Activated CD8-positive, alpha-beta memory T cell treated with anti-CD3 and anti-CD28 coated beads, Interleukin-2, amount 50 U/mL, for 48 hours (primary cell): Measurements from ENCODE around the gene MEGF11.

Experiments
- DNase-seq: peaks from one replicate; pipeline ENCODE4 v3.0.0-alpha.2; 2020

The MEGF11 gene

DNA sequence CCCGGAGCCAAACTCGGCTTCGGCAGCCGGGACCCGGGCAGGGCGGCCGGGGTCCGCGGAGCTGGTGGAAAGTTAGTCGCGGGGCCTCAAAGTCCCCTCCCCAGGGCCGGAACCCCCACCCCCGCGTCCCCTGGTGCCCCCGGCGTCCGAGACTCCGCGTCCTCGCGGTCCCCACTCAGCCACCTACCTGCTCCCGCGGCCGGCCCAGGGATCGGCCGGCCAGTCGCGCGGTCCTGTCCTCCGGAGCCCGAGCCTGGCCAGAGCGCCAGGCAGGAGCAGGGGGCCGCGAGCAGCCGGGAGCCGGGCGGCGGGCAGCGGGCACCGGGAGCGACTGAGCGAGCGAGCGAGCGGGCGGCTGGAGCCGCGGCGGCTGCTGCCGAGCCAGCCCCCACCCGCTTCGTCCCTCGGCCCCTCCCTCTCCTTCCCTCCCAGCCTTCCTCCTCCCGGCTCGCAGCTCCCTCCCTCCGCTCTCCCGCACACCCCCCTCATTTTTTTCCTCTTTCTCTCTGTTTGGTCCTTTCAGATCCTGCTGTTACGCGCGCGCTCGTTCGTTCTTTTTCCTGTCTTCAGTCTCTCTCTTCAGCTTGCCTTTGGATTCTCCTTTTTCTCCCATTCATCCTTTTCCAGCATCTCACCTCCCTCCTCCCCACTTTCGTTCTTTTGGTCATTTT lies at the start of gene MEGF11:
MEGF11 (minus strand) TSS at position 333 of the 671 bp plus-strand sequence. CDS start 125,347 bp downstream, outside the sequence.
- DNase-seq: no peak

DNA sequence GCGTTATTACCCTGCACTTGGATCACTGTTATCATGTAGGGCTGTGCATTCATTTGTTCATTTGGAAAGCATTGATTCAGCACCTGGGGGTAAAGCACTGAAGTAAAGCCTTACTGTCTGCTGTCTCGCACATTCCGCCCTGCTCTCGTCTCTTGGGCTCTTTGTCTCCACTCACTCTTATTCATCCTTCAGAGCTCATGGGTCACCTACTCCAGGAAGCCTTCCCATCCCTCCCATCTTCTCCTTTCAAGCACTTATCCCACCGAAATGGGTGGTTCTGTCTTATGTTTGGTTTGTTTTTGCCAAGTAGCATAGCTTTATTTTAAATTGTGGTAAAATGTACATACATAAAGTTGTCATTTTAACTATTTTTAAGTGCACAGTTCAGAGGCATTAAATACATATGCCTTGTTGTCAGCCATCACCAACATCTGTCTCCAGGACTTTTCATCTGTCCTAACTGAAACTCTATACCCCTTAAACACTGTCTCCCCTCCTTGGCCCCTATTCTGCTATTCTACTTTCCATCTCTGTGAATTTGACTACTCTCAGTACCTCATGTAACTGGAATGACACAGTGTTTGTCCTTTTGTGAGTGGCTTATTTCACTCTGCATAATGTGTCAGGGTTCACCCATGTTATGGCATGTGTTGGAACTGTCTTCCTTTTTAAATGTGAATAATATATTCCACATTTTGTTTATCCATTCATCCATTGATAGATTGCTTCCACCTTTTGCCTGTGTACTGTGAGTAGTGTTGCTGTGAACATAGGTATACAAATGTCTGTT lies 49.1 kb upstream of the MEGF11 start:
- DNase-seq: no peak

DNA sequence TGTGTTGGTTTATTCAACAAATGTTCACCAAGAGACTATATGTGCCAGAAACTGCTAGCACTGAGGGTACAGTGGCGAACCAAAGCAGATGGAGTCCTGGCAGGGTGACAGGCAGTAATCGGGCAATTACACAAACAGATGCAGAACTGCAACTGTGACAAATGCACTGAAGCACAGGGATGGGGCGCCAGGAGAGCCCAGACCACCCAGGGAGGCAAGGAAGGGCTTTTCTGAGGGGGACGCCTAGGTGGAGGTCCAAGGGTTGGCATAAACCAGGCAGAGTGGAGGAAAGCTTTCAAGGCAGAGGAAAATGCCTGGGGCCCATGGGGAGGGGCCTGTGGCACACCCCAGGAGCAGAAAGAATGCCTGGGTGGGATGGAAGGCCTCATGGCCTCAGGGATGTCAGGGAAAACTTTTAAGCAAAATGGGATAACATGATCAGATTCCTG lies 45.3 kb upstream of the MEGF11 start:
- no peak for DNase-seq

DNA sequence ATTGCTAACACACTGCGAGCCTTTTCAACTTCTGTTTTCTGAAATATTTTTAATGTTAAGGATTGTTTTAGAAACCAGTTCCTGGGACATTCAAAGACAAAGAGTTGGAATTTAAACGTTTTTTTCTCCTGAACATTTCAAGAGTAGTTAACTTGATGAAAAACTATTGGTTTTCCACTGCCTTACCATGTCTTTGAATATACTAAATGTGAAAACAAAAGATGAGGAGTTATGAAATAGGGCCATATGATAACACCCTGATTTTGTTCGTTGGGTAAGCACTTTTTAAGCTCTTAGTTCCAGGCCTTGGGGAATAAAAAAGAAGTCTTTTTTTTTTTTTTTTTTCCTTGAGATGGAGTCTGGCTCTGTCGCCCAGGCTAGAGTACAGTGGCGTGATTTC lies 42.6 kb upstream of the MEGF11 start:
- no peak for DNase-seq

DNA sequence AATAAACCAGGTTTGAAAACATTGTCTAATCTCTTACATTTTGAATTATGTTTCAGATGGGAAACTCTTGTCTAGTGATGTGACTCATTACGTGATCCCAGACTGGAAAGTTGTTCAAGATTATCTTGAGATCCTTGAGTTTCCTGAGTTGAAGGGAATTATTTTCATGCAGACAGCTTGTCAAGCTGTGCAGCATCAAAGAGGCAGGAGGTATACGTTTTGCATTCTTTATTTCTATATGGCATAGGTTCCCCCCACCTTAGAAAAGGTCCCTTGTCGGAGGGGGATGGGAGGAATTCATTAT lies 41.3 kb upstream of the MEGF11 start:
- no peak for DNase-seq

DNA sequence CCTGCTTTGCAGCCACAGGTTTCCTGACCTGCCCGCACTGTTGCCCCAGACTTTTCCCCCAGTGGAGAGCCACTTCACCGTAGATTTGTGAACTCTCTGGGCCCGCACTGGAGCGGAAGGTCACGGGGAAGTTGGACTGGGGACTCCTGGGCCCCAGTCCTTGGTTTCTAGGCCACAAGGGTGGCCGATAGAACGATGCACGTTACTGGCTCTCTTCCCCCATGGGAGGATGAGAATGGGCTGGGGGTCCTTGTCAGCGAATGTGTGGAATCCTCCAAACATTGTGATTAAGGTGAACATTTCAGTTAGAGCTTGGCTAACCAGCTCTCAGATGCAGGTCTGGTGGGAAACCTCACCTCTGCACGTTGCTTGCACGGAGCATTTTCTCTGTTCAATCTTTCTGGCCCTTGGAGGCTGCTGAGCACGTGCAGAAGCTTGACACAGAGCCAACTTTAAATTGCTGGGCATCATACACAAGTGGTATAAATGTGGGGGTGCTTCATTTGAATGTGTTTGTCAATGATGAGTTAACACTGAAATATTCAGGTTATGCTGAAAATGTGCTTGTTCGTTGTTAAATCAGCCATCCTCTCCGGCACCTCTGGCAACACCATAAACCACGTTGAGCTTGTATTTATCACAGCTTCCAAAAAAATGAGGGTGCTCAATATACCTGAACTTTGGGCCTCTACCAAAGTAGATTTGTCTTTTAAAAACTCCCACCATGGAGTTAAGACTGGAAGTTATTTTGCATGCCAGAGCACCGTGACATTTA lies 40.8 kb upstream of the MEGF11 start:
- DNase-seq: no peak

DNA sequence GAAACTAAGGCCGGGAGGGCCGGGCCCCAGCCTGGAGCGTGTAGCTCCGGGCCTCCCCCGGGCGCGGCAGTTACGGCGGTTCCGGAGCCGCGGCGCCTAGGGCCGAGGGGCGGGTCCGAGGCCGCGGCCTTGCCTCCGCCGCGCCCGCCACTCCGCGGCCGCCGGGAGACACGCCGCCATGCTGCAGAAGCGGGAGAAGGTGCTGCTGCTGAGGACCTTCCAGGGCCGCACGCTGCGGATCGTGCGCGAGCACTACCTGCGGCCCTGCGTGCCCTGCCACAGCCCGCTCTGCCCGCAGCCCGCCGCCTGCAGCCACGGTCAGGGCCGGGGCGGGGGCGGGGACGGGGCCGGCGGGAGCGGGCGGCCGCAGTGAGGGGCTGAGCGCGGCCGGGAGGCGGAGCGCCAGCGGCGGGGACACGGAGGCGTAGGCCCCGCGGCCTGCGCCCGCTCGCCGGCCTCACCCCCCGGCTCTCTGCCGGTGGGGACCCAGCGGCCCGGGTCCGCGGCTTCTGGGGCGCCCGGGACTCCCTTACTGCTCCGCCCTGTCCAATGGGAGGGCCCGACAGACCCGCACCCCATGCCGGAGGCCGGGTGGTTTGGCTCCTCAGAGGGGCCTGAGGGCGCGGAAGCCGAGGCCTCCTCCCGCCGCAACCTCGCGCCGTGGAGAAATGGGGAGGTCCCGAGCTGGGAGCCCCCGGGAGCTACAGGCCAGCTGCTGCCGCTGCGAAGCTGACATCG lies 40.0 kb upstream of the MEGF11 start, which contains the start of gene DIS3L:
DIS3L (plus strand) TSS at position 150 of the 738 bp plus-strand sequence; CDS start at position 179, 29 bp downstream.
- DNase-seq: peak; percentile 84

DNA sequence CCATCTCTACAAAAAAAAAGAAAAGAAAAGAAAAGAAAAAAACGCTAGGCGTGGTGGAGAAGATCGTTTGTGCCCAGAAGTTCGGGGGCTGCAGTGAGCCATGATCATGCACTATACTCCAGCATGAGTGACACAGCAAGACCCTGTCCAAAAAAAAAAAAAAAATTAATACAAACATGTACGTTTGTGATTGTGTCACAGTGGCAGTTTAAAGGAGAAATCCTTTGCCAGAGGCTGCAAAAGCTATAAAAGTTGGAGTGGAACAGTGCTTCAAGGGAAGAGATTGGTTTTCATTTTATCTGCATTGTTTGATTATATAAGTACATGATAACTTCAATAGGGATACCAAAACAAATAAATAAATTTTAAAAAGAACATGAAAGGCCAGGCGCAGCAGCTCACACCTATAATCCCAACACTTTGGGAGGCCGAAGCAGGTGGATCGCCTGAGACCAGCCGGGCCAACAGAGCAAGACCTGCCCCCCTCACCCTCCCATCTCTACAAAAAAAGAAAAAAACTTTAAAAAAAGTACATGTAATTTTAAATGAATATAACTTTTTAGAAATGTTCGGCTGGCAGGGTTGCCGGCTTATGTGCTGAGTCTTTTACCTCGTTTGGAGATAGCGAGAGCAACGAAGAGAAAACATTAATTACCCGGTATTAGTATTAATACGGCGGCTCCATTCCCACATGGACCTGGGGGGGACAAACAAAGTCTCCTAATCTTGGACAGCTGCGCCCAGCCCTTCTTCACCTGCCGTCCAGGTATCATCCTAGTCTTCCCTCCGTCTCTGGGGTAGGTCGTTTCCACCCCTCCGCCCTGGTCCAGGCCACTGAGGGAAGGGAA lies 39.2 kb upstream of the MEGF11 start:
- DNase-seq: no peak

DNA sequence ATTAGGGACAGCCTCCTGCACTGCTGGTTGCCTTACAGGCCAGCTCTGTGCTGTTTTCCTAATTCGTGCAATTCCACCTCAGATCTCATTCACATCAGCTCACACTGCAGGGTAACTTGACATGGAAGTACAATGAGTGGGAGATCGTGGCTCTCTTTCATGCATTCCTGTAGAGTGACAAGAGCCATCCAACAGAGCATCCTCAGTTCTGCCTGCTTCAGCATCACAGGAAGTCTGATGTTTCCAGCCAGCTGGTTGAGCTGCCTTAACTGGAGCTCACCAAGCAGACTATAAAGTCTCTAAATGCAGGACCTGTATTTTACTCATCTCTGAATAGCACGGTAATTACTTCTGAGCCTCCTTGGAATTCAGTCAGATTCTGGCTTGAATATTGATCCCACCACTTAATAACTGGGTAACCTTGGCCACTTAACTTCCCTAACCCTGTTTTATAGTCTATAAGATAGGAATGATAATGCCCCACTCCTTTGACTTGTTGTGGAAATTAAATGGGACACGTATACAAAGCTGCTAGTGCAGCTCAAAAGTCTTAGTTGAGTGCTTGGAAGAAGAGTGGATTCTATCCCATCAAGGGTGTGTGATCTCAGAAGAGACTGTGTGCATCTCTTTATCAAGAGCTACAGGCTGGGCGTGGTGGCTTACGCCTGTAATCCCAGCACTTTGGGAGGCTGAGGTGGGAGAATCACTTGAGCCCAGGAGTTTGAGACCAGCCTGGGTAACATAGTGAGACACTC lies 38.4 kb upstream of the MEGF11 start:
- DNase-seq: no peak

DNA sequence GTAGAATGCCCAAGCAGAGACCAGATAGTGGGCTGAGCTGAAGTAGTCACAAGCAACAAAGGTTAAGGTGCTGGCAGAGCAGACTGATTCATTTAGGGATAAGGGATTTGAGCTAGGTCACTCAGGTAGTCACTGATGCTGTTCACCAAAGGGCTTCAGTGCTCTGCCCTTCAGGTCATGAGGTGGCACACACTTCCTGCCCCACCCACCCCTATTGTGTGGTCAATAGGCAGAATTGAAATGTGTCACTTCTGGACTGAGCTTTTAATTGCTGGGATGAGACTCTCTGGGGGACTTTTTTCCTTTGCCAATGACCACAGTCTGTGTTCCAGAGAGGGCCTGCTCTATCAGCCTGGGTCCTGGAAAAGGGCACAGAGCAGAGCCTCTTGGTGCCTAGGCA lies 37.0 kb upstream of the MEGF11 start:
- no peak for DNase-seq

DNA sequence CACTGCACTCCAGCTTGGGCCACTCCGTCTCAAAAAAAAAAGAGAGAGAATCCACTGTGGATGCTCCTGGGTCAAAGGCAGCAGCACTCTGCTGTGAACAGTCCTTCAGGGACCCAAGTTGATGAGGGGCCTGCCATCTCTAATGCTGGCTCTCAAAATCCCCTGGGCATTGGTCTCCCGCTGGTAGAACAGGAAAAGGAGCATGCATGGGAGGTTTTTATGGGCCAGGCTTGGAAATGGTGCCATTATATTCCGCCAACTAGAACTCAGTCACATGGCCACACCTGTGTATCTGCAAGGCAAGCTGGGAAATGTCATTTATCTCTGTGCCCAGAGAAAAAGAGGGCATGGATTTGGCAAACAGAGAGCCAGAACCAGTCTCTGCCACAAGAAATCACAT lies 36.5 kb upstream of the MEGF11 start:
- no peak for DNase-seq

DNA sequence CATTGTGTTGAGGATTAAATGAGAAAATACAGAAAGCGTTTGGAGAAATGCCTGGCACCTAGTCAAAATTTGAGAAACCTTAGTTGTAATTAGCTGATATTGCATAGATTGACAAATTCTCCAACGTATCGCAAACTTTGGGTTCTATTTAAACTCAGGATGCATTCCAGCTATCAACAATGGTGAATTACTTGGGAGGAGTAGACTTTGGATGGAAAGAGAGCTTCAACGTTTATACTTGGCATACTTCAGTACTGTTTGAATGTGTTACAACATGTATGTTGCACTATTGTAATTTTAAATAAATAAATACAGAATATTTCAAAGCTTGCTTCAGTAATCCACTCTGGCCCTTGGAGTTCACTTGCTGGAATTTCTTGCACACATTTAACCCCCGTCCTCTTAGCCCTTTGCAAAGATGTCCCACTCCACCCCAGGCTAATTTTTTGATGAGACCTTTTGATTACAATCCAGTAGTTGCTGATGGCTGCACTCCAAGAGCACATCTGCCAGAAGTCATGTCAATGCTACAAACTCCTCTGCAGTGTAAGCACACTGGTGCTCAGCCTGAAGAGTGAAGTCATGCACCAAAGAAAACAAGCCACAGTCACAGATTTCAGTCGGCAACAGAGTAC lies 35.1 kb upstream of the MEGF11 start:
- no peak for DNase-seq

DNA sequence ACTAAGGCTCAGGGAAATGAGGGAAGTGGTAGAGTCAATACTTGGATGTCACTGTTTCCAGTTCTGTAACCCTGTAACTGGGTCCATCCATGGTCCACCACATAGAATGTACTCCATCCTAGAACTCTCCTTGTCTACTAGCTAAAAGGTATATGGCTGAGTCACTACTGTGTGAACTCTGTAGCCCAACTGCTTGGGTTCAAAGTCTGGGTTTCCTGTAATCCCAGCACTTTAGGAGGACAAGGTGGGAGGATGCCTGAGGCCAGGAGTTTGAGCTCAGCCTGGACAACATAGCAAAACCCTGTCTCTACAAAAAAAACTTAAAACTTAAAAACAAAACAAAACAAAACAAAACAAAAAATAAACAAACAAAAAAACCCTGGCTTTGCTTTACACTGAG lies 34.5 kb upstream of the MEGF11 start:
- DNase-seq: no peak

DNA sequence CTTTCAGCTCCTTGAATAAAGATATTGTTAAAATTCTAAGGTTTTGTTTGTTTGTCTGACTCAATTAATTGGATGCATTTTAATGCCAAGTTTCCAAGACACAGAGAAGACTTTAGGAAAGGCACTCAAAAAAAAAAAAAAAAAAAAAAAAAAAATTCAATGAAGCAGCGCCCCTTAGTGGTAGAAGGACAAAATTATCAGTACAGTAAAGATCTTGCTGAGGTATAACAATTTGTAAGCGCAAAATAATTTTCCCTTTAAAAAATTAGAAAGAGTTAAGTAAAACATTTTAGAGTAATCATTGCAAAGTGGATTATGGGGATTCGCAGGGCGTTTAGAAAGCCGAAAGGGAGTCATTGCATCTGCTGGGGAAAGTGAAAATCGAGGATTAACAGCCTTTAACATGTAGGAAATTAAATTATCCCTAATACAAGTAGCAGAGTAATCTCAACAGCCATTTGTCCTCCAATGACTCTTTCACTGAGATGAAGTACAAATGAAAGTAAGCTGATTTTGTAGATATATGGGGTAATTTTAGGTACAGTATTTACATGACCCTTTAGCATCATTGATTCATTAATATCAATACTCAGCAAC lies 34.0 kb upstream of the MEGF11 start:
- DNase-seq: no peak

DNA sequence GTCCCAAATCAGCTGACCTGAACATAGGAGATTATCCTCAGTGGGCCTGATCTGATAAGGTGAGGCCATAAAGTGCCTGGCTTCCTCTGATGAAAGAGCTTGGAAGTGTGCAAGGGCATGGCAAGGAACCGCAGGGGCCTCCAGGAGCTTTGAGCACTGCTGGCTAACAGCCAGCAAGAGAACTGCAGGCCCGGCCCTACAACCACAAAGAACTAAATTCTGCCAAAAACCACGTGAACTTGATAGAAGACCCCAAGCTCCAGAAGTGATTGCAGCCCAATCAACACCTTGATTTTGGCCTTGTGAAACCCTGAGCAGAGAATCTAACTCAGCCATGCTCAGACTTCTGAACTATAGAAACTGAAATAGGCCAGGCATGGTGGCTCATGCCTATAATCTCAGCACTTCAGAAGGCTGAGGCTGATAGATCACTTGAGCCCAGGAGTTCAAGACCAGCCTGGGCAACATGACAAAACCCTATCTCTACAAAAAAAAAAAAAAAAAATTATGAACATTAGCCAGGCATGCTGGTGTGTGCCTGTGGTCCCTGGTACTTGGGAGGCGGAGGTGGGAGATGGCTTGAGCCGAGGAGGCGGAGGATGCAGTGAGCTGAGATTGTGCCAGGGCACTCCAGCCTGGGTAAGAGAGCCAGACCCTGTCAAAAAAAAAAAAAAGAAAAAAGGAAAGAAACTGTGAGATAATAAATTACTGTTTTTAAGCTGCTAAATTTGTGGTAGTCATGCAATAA lies 32.2 kb upstream of the MEGF11 start:
- DNase-seq: no peak

DNA sequence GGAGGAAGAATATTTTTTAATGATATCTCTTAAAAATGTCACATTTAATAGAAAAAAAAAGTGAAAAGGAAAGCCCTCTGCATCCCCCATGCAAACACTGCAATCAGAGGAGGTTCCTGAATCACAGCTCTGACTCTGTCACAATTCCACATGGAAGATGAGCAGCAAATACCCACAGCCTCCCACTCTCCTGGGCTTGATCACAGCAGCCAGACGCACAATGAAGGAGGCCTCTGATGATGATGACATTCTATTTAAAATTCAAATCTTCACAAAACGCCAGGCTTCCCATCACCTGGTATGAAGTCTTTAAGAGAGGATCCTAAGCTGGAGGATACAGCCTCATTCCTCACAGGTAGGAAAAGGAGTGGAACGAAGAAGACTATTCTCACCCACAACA lies 30.7 kb upstream of the MEGF11 start:
- no peak for DNase-seq

DNA sequence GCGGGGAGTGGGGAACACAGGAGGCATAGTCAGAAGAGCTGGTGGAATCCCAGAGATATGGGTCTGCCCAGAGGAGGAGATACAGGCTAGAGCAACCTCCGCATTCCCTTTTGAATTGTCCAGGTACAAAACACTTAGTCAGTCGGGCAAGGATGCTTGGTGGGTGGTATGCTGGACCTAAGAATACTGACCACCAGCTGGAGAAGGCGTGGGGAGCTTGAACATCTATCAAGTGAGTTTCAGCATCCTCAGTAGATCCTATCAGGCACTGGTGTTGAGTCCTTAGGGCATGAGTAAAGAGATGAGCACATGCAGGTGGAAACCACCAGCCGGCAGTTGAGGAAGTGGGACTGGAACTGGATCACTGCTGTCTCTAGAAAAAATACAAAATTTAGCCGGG lies 25.1 kb upstream of the MEGF11 start:
- DNase-seq: no peak

DNA sequence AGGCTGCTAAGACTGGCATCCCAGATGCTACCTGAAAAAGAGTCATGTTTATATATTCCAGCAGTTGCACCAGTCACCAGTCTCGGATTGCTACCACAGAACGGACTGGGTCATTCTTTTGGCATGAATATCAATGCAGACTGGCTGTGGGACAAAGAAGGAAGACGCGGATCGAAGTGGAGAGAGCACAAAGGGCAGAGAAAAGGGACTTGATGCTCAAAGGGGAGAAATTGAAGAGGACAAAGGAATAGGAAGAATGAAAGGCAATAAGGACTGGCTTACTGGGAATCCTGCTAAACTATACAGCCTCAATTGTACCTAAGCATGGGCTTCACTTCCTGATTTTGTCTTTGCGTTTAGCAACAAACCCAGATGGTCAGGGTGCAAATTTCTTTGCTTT lies 24.5 kb upstream of the MEGF11 start:
- DNase-seq: no peak

DNA sequence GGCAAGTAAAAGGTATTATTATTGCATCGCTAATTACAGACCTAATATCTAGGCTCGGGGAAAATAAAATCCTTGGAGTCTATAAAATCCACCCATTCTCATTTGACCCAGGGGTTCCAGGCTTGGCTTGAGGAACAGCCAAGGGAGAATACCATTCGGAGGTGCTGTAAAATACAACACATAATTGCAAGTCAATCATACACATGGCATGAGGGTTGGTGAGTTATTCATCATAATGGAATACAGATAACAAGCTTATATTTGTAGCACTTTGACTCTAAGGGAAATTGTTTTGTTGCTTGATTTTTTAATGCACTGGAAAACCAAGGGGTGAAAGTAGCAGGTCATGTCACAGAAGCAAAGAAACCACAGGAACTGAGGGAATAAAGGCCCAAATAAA lies 23.0 kb upstream of the MEGF11 start:
- DNase-seq: no peak

DNA sequence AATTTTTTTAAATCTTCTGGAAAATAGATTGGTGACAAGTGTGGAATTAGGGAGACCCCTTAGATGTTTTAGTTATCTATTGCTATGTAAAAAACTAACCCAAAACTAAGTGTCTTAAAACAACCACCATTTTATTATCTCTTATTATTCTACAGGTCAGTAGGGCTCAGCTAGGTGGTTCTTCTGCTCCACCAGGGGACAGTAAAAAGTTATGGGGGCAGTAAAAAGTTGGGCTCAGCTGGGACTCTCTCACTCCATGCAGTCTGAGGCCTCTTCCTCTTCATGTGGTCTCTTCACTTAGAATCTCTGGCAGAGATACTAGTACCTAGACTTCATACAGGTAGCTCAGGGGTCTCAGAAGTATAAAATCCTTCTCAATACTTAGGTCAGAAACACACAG lies 21.8 kb upstream of the MEGF11 start:
- no peak for DNase-seq
